OCI-LY3 (cell line): ENCODE measurements around the gene DAO.

ENCODE experiments used
- H2AFZ ChIP-seq: fragments of 200-600, 300-600 bp; shearing (Covaris generic); 2 replicates; pipeline ENCODE4 v1.6.0; 2014; ENCODE audit warnings: antibody characterized with exemption, low read depth, low read length
- H3K27ac ChIP-seq: fragments of 200-600, 300-600 bp; sonication (generic); 2 replicates; pipeline ENCODE4 v1.5.1; 2014; ENCODE audit warnings: mild to moderate bottlenecking, low read length, moderate library complexity, mixed read lengths
- H3K27me3 ChIP-seq: fragments of 200-600, 300-600 bp; sonication (generic); 2 replicates; pipeline ENCODE4 v1.6.1; 2014; ENCODE audit warnings: low read depth, low read length, mixed read lengths
- H3K36me3 ChIP-seq: fragments of 200-600, 300-600 bp; sonication (generic); replicated peaks from 2 replicates; pipeline ENCODE3; 2014; ENCODE audit warnings: low read depth, low read length, mixed read lengths
- H3K4me1 ChIP-seq: fragments of 300-600, 200-600 bp; sonication (generic); 2 replicates; pipeline ENCODE4 v1.6.1; 2014; ENCODE audit warnings: low read length, mixed read lengths
- H3K4me2 ChIP-seq: fragments of 200-600, 300-600 bp; sonication (generic); 2 replicates; pipeline ENCODE4 v1.6.1; 2014; ENCODE audit warnings: low read length, mixed read lengths
- H3K4me3 ChIP-seq: fragments of 300-600, 200-600 bp; sonication (generic); 2 replicates; pipeline ENCODE4 v1.5.1; 2014; ENCODE audit warnings: antibody characterized with exemption, mild to moderate bottlenecking, low read length, moderate library complexity
- H3K79me2 ChIP-seq: fragments of 300-600, 200-600 bp; shearing (Covaris generic); 2 replicates; pipeline ENCODE4 v1.6.1; 2014; ENCODE audit warnings: mild to moderate bottlenecking, low read length, mixed read lengths
- H3K9ac ChIP-seq: fragments of 300-600, 200-600 bp; shearing (Covaris generic); 2 replicates; pipeline ENCODE4 v1.6.0; 2014; ENCODE audit warnings: mild to moderate bottlenecking, low read length, moderate library complexity
- H3K9me3 ChIP-seq: fragments of 200-600, 300-600 bp; shearing (Covaris generic); 2 replicates; pipeline ENCODE4 v1.6.1; 2014; ENCODE audit warnings: low read length, mixed read lengths; ENCODE audit not compliant: insufficient read depth
- H4K20me1 ChIP-seq: fragments of 200-600, 300-600 bp; sonication (generic); 2 replicates; pipeline ENCODE4 v1.6.1; 2016; ENCODE audit warnings: low read length, mixed read lengths; ENCODE audit not compliant: insufficient read depth
- EZH2phosphoT487 ChIP-seq: fragments of 200-600 bp; shearing (Covaris generic); IDR thresholded peaks from 2 replicates; pipeline ENCODE4 v1.6.1; 2018; ENCODE audit warnings: antibody characterized with exemption, mixed run types, low read depth
- TF ChIP-seq, protein P1 (sequence below): fragments of 200-600, 300-600 bp; sonication (generic); IDR thresholded peaks from 2 replicates; pipeline ENCODE4 v1.5.1; 2014; ENCODE audit warnings: antibody characterized with exemption, low read length, low read depth

DAO gene

DNA sequence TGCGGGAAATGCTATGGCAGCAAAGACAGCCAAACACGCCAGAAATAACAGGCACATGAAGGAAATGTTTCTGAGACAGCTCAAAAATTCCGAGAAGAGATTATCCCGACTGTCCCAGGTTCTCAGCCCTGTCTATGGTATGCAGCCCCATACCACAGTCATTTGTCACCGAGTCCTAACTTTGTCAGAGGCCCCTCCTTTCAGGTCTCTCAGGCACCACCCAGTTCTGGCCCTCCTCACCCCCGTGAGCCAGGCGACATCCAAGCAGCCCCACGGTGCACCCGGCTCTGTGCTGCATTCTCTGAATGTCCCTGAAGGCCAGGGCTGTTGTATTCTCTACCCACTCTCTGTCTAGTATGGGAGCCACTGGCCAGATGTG is 46.5 kb upstream of the DAO start:
- Histone ChIP-seq H3K4me3 (no peak overlapping the region), H3K36me3 (peaks cover 24% of the 10 kb centered on the region), H3K4me2 (no peak overlapping the region)

DNA sequence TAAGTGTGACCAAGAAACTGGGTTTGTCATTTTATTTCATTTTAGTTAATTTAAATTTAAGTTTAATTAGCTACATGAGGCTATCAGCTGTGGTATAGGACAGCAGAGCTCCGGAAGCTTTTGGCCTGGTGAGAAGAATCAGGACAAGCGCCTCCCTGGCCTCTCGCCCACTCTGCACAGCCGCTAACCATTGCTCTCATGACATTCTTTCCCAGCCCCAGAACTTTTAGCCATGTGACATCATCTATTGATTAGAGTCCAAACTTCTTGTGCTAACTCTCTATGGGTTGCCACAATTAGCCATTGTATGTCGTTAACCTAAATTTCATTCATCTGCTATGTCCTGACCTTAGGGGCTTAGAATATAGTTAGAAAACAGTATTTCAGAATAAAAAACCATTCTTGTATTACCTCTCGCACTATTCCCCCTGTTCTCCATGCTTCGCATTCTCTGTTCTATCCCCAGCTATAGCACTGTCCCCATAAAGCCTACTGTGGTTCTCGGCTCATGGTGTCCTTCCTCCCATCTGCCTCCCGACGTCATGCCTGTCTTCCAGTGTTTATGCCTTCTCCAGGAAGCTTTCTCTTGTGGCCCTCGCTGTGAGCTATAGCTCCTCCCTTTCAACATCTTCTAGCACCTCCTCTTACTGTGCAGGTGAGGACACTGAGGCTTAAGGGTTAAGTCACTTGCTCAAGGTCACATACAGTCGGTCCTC is 46.0 kb upstream of the DAO start:
- no peaks in the 10 kb centered on the region for H3K9me3 ChIP-seq
- no peak overlapping the region for H2AFZ ChIP-seq
- H4K20me1 ChIP-seq = peaks cover 7% of the 10 kb centered on the region; the same call in 1 of the 2 replicates
- no peak overlapping the region for H3K27ac ChIP-seq
- H3K9ac ChIP-seq = no peak overlapping the region
- no peaks in the 10 kb centered on the region for H3K79me2 ChIP-seq
- H3K4me1 ChIP-seq = no peaks in the 10 kb centered on the region; the same call in 1 of the 2 replicates
- peaks cover 24% of the 10 kb centered on the region for H3K36me3 ChIP-seq
- no peak for TF ChIP-seq EZH2phosphoT487
- TF ChIP-seq, protein P1, sequence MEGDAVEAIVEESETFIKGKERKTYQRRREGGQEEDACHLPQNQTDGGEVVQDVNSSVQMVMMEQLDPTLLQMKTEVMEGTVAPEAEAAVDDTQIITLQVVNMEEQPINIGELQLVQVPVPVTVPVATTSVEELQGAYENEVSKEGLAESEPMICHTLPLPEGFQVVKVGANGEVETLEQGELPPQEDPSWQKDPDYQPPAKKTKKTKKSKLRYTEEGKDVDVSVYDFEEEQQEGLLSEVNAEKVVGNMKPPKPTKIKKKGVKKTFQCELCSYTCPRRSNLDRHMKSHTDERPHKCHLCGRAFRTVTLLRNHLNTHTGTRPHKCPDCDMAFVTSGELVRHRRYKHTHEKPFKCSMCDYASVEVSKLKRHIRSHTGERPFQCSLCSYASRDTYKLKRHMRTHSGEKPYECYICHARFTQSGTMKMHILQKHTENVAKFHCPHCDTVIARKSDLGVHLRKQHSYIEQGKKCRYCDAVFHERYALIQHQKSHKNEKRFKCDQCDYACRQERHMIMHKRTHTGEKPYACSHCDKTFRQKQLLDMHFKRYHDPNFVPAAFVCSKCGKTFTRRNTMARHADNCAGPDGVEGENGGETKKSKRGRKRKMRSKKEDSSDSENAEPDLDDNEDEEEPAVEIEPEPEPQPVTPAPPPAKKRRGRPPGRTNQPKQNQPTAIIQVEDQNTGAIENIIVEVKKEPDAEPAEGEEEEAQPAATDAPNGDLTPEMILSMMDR = no peak
- no peak overlapping the region for H3K4me2 ChIP-seq
- H3K27me3 ChIP-seq = no peaks in the 10 kb centered on the region
- no peak overlapping the region for H3K4me3 ChIP-seq

More for the DNA sequence above, 46.5 kb upstream of the DAO start:
- H3K27ac ChIP-seq = no peak overlapping the region
- no peaks in the 10 kb centered on the region for H3K9me3 ChIP-seq
- H3K27me3 ChIP-seq = no peaks in the 10 kb centered on the region
- H3K9ac ChIP-seq = no peak overlapping the region
- no peaks in the 10 kb centered on the region; the same call in 1 of the 2 replicates for H3K4me1 ChIP-seq
- H2AFZ ChIP-seq = no peak overlapping the region
- H4K20me1 ChIP-seq = peaks cover 7% of the 10 kb centered on the region; the same call in 1 of the 2 replicates
- H3K79me2 ChIP-seq = no peaks in the 10 kb centered on the region
- no peak for TF ChIP-seq EZH2phosphoT487
- TF ChIP-seq, protein P1 = no peak

DNA sequence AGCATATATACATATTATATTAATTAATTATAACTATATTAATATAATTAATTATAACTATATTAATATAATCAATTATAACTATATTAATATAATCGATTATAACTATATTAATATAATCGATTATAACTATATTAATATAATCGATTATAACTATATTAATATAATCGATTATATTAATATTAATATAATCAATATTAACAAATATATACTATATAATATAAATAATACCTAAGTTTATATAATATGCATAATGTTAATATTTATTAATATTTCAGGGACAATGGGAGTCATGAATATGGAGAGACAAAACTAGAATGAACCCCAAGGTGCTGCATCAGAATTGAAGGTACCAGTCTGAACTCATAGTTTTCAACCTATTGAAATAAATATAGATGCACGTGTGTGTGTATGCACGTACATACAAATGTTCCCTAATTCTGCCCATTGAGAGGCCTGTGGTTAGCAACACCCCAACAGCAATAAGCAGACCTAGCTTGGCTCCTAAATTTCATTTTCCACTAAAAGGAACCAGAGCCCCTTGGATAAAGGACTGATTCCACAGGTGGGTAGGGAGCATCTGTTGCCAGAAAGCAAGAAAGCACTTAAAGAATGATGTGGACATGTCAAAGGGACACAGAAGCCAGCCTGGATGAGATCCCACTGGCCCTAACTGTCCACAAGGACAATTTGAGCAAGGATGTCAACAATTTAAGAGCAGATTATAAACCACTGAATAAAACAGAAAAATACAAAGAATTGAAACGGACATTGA is 43.8 kb upstream of the DAO start:
- Histone ChIP-seq H3K9me3 (no peaks in the 10 kb centered on the region), H3K36me3 (peaks cover 20% of the 10 kb centered on the region), H2AFZ (no peak overlapping the region), H3K4me2 (no peak overlapping the region), H3K4me3 (no peak overlapping the region), H3K4me1 (no peaks in the 10 kb centered on the region; the same call in 1 of the 2 replicates), H3K79me2 (no peaks in the 10 kb centered on the region), H4K20me1 (peaks cover 4% of the 10 kb centered on the region; the same call in 1 of the 2 replicates), H3K27me3 (no peaks in the 10 kb centered on the region), H3K9ac (no peak overlapping the region), H3K27ac (no peak overlapping the region)
- TF ChIP-seq EZH2phosphoT487 = no peak
- TF ChIP-seq, protein P1 = no peak

DNA sequence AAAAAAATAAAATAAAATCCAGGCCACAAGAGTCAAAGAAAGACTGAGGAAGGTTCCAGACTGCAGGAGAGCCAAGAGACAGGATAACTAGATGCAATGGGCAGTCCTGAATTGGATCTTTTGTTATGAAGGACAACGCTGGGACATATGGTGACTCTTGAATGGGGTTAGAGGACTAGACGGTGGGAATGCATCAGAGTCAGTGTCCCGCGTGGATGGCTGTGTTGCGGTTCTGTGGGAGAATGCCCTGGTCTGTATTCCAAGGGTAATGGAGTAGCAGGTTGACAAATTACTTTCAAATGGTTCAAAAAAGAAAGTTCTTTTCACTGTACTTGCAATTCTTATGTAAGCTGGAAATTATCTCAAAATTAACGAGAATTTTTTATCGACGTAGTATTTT is 42.7 kb upstream of the DAO start:
- no peaks in the 10 kb centered on the region for H3K9me3 ChIP-seq
- no peak overlapping the region for H3K4me3 ChIP-seq
- H3K9ac ChIP-seq = no peak overlapping the region
- H3K79me2 ChIP-seq = no peaks in the 10 kb centered on the region
- no peaks in the 10 kb centered on the region; the same call in 1 of the 2 replicates for H3K4me1 ChIP-seq
- H3K36me3 ChIP-seq = peaks cover 16% of the 10 kb centered on the region
- H3K4me2 ChIP-seq = no peak overlapping the region
- H4K20me1 ChIP-seq = peaks cover 4% of the 10 kb centered on the region; the same call in 1 of the 2 replicates
- no peak overlapping the region for H2AFZ ChIP-seq
- no peaks in the 10 kb centered on the region for H3K27me3 ChIP-seq
- no peak overlapping the region for H3K27ac ChIP-seq
- TF ChIP-seq, protein P1 = no peak
- no peak for TF ChIP-seq EZH2phosphoT487
